ENCODE measurements around the gene LRRC3C.

Gene LRRC3C

DNA sequence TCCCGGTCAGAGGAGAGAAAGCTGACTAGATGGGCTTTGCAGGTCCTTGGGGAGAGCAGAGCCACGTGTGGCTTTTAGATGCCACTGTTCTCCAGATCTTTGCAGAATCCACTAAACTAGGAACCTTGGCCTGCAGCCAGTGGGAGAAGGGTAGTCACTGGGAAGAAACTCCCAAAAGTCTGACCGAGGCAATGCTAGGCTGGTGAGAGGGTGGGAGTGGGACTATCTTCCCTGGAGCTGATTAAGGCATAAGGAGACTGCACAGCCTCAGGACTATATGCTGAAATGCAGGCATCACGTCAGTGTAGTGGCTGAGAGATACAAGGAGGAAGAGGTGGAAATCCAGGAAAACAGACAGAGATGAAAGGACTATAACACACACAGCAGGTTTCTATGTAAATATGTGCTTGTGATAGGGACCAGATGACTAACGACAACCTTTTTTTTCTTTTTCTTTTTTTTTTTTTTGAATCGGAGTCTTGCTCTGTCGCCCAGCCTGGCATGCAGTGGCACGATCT is 33.1 kb downstream of the LRRC3C start:
- Histone ChIP-seq H3K4me3 (ENCODE audit: low read length) (no peak overlapping the region), H3K9ac (ENCODE audit: low read length) (no peak overlapping the region), H3K9me2 (replicated peaks; ENCODE audit: insufficient read depth, low read length) (no peaks in the 10 kb centered on the region), H2AFZ (ENCODE audit: low read length) (no peak overlapping the region), H3K27me3 (replicated peaks; ENCODE audit: insufficient read depth, low read length) (no peaks in the 10 kb centered on the region), H3K36me3 (replicated peaks; ENCODE audit: insufficient read depth, low read length) (no peaks in the 10 kb centered on the region), H3K79me2 (ENCODE audit: low read length) (no peaks in the 10 kb centered on the region), H3K27ac (ENCODE audit: low read length) (no peak overlapping the region), H3K4me2 (ENCODE audit: low read depth, low read length) (no peak overlapping the region), H4K20me1 (ENCODE audit: insufficient read depth, low read length) (no peaks in the 10 kb centered on the region), H3F3A (ENCODE audit: insufficient read depth, low read length) (no peaks in the 10 kb centered on the region), H3K4me1 (ENCODE audit: low read length) (0 out of 2 replicates have a peak, but pooled peaks cover 2% of the 10 kb centered on the region), H3K9me3 (replicated peaks; ENCODE audit: insufficient read depth, low read length) (no peaks in the 10 kb centered on the region)
- TF ChIP-seq EZH2phosphoT487 (IDR thresholded peaks at IDR 0.05; ENCODE audit: low read length) (no peak), EZH2 (optimal IDR thresholded peaks at IDR 0.05; ENCODE audit: low read depth, low read length) (no peak)
- TF ChIP-seq, protein P1, sequence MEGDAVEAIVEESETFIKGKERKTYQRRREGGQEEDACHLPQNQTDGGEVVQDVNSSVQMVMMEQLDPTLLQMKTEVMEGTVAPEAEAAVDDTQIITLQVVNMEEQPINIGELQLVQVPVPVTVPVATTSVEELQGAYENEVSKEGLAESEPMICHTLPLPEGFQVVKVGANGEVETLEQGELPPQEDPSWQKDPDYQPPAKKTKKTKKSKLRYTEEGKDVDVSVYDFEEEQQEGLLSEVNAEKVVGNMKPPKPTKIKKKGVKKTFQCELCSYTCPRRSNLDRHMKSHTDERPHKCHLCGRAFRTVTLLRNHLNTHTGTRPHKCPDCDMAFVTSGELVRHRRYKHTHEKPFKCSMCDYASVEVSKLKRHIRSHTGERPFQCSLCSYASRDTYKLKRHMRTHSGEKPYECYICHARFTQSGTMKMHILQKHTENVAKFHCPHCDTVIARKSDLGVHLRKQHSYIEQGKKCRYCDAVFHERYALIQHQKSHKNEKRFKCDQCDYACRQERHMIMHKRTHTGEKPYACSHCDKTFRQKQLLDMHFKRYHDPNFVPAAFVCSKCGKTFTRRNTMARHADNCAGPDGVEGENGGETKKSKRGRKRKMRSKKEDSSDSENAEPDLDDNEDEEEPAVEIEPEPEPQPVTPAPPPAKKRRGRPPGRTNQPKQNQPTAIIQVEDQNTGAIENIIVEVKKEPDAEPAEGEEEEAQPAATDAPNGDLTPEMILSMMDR (IDR thresholded peaks at IDR 0.05; ENCODE audit: low read length): no peak
- DNase-seq: no peak

DNA sequence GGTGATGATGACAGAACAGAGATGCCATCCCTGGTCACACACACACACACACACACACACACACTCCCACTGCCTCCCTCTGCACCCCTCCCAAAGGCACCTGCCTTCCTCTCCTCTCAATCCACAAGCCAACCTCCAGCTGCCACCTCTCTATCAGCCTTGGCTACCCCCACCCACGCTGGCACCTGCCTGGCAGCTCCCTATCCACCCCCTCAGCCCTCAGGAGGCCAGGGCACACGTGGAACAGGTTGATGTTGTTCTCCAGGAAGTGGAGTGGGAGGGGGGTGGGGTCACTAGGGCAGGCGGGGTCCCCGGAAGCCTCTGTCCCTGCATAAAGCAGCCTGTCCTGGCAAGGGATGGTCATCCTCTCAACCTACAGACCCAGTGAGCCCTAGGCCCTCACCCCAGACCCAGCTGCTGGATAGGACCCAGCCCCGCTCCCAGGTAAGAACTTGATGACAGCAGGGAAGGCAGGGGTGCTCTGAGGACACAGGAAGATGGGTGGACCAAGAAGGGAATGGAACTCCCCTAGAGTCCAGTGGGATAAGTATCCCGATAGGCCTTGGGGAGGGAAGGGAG is 35.2 kb downstream of the LRRC3C start, which contains the start of gene GSDMA:
Gene GSDMA (plus strand): TSS at position 363 of the 579 bp plus-strand sequence. CDS start 2,684 bp downstream, outside the sequence.
- H3K27me3 ChIP-seq (replicated peaks; ENCODE audit: insufficient read depth, low read length): peaks cover 8% of the 10 kb centered on the region; the same call in 1 of the 2 replicates
- H2AFZ ChIP-seq (ENCODE audit: low read length): no peak within 1 kb of the TSS
- no peak within 1 kb of the TSS for H3K27ac ChIP-seq (ENCODE audit: low read length)
- H3K79me2 ChIP-seq (ENCODE audit: low read length): no peaks in the 10 kb centered on the region
- no peaks in the 10 kb centered on the region for H3K9me3 ChIP-seq (replicated peaks; ENCODE audit: insufficient read depth, low read length)
- no peak within 1 kb of the TSS for H3K4me2 ChIP-seq (ENCODE audit: low read depth, low read length)
- no peaks in the 10 kb centered on the region for H4K20me1 ChIP-seq (ENCODE audit: insufficient read depth, low read length)
- H3K9ac ChIP-seq (ENCODE audit: low read length): no peak within 1 kb of the TSS
- no peak for DNase-seq
- no peaks in the 10 kb centered on the region for H3F3A ChIP-seq (ENCODE audit: insufficient read depth, low read length)
- 0 out of 2 replicates have a peak, but pooled peaks cover 2% of the 10 kb centered on the region for H3K4me1 ChIP-seq (ENCODE audit: low read length)
- TF ChIP-seq EZH2 (optimal IDR thresholded peaks at IDR 0.05; ENCODE audit: low read depth, low read length) (no peak), EZH2phosphoT487 (IDR thresholded peaks at IDR 0.05; ENCODE audit: low read length) (no peak)
- TF ChIP-seq, protein P1 (IDR thresholded peaks at IDR 0.05; ENCODE audit: low read length): no peak
- no peaks in the 10 kb centered on the region for H3K9me2 ChIP-seq (replicated peaks; ENCODE audit: insufficient read depth, low read length)
- no peak within 1 kb of the TSS for H3K4me3 ChIP-seq (ENCODE audit: low read length)
- no peaks in the 10 kb centered on the region for H3K36me3 ChIP-seq (replicated peaks; ENCODE audit: insufficient read depth, low read length)

DNA sequence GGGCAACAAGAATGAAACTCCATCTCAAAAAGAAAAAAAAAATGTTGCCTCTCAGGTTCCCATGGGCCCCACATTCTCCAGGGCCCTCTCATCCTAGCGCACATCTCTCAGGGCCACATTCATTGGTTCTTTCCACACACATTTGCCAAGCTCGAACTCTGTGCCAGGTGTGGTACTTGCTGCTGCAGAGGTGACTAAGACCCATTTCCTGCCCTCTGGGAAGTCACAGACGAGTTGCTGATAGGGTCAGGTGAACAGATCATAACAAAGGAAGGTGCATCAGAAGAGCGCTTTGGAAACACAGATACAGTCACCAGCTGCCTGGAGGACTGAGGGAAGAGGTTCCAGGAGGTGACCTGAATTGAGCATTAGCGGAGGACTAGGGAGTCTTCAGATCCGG is 36.3 kb downstream of the LRRC3C start:
- H4K20me1 ChIP-seq (ENCODE audit: insufficient read depth, low read length): no peaks in the 10 kb centered on the region
- H3K4me3 ChIP-seq (ENCODE audit: low read length): no peak overlapping the region
- peaks cover 12% of the 10 kb centered on the region for H3K27me3 ChIP-seq (replicated peaks; ENCODE audit: insufficient read depth, low read length)
- DNase-seq: no peak
- no peak overlapping the region for H2AFZ ChIP-seq (ENCODE audit: low read length)
- no peaks in the 10 kb centered on the region for H3K9me3 ChIP-seq (replicated peaks; ENCODE audit: insufficient read depth, low read length)
- H3K9ac ChIP-seq (ENCODE audit: low read length): no peak overlapping the region
- H3F3A ChIP-seq (ENCODE audit: insufficient read depth, low read length): no peaks in the 10 kb centered on the region
- no peak overlapping the region for H3K27ac ChIP-seq (ENCODE audit: low read length)
- H3K9me2 ChIP-seq (replicated peaks; ENCODE audit: insufficient read depth, low read length): no peaks in the 10 kb centered on the region
- H3K4me1 ChIP-seq (ENCODE audit: low read length): 0 out of 2 replicates have a peak, but pooled peaks cover 2% of the 10 kb centered on the region
- TF ChIP-seq EZH2 (optimal IDR thresholded peaks at IDR 0.05; ENCODE audit: low read depth, low read length): no peak
- TF ChIP-seq EZH2phosphoT487 (IDR thresholded peaks at IDR 0.05; ENCODE audit: low read length): no peak
- TF ChIP-seq, protein P1 (IDR thresholded peaks at IDR 0.05; ENCODE audit: low read length): no peak
- no peak overlapping the region for H3K4me2 ChIP-seq (ENCODE audit: low read depth, low read length)
- no peaks in the 10 kb centered on the region for H3K36me3 ChIP-seq (replicated peaks; ENCODE audit: insufficient read depth, low read length)
- H3K79me2 ChIP-seq (ENCODE audit: low read length): no peaks in the 10 kb centered on the region

Data from MM.1S (cell line).